ENCODE results near the gene LRRC43. TPM values are rescaled to one million over a fixed set of nuclear protein-coding genes. Genes with fewer than 3 reads are reported as not detected.

The LRRC43 gene
- total and polyA plus RNA-seq, 2 of the 4 experiments (the other 2 are of a cell fraction): 0.26 to 0.36 TPM

DNA sequence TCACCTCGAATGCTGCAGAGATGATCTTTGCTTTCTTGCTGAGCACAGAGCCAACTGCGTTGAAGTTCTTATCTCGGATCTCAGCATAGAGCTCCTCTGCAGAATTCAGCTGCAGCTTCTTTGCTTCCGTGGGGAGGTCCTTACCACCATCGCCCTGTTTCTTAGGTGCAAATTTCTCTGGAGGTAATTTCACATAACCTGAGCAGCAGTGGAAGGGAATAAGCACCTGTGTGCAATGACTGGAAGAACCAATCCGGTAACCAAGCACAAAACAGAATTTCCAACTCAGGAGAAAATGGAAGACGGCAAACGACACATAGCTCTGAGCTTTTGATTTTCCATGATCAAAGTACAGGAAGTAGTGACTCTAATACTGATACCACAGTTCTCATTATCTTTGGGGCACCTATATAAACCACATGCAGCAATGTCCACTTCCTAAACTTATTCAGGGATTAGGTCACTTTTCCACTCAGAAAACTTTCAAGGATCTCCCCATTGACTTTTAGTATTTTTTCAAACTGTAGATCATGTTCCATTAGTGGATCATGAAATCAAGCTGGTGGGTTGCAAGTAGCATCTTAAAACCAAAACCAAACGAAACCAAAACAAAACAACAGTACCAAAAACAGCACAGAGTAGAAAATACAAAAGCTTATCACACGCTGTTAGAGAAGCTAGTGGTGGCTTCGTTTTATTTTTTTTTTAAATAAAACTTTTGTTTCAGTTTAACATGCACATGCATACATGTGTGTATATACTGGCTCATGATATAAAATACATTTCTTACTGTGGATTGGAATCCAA is 61.8 kb downstream of the LRRC43 start (continued):
- TF ChIP-seq POLR2A (IDR thresholded peaks at IDR 0.05; ENCODE audit: low read depth, low read length): no peak

DNA sequence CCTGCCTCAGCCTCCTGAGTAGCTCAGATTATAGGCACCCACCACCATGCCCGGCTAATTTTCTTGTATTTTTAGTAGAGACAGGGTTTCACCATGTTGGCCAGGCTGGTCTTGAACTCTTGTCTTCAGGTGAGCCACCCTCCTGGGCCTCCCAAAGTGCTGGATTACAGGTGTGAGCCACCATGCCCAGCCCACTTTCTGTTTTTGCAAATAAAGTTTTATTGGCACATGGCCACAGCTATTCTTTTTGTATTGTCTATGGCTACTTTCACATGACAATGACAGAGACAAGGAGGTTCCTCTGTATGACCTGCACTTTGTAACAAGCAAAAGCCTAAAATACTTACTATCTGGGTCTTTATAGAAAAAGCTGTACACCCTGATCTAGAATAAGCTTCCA is 62.6 kb downstream of the LRRC43 start:
- BruUV-seq (replicated peaks): no TSS peak
- no peak overlapping the region for H2BK5ac ChIP-seq (ENCODE audit: low read depth, low read length, poor library complexity, severe bottlenecking)
- dilution Hi-C loops (cut with HindIII; ENCODE audit: low sequenced_read_pairs, unreplicated experiment): no loop called here

More for the DNA sequence above, 62.6 kb downstream of the LRRC43 start:
- no peak overlapping the region for H2AK5ac ChIP-seq (ENCODE audit: low read depth, low read length)
- H3K79me1 ChIP-seq (ENCODE audit: low read depth in 1 of 2, low read length in 2 of 2): peaks cover 0 to 3% of the 10 kb centered on the region in 2 experiments; a peak in 1 of 4 replicates
- no peak overlapping the region for H3K56ac ChIP-seq (ENCODE audit: extremely low read depth, insufficient read depth, low read length)
- no peaks in the 10 kb centered on the region for H3K27me3 ChIP-seq (ENCODE audit: control insufficient read depth, insufficient read depth, low read length)
- H2BK20ac ChIP-seq (ENCODE audit: low read depth, low read length): no peak overlapping the region
- no peak overlapping the region for H2AK9ac ChIP-seq (replicated peaks; ENCODE audit: low read depth, low read length, poor library complexity)
- H3K9ac ChIP-seq (ENCODE audit: low read depth, low read length): no peak overlapping the region
- no peak for TF ChIP-seq MAFK (IDR thresholded peaks at IDR 0.05; ENCODE audit: low read depth, low read length)
- no peak for TF ChIP-seq RFX5 (IDR thresholded peaks at IDR 0.05; ENCODE audit: low read depth, low read length)
- no peak for TF ChIP-seq MXI1 (IDR thresholded peaks at IDR 0.05; ENCODE audit: borderline replicate concordance, low read depth, low read length)
- intact Hi-C loops (cut with micrococcal nuclease): no loop called here
- peaks cover 3% of the 10 kb centered on the region; the same call in 1 of the 2 replicates for H3K9me1 ChIP-seq (ENCODE audit: insufficient read depth, low read length)
- H3K27ac ChIP-seq (ENCODE audit: insufficient read depth, low read length): no peak overlapping the region
- no peaks in the 10 kb centered on the region for H4K20me1 ChIP-seq (ENCODE audit: insufficient read depth, low read length)
- H3K18ac ChIP-seq (ENCODE audit: low read depth, low read length): no peak overlapping the region
- H4K91ac ChIP-seq (ENCODE audit: insufficient read depth, low read depth, low read length): no peak overlapping the region
- H2BK15ac ChIP-seq (ENCODE audit: low read depth, low read length): no peak overlapping the region
- in situ Hi-C loops (cut with MboI; ENCODE audit: low sequenced_read_pairs): no loop called here
- no peak overlapping the region for H2BK120ac ChIP-seq (ENCODE audit: low read depth, low read length)
- no peak overlapping the region for H4K5ac ChIP-seq (ENCODE audit: low read depth, low read length)
- H3K4me1 ChIP-seq (ENCODE audit: control insufficient read depth, insufficient read depth, low read length): no peaks in the 10 kb centered on the region
- H3K4ac ChIP-seq (ENCODE audit: low read depth, low read length): no peak overlapping the region
- no peak for DNase-seq
- no peak overlapping the region for H2AFZ ChIP-seq (replicated peaks; ENCODE audit: low read length, poor library complexity)
- peaks cover 14% of the 10 kb centered on the region for H3K36me3 ChIP-seq (ENCODE audit: control insufficient read depth, insufficient read depth, low read length)
- H3K4me2 ChIP-seq (ENCODE audit: low read depth, low read length): no peak overlapping the region
- H4K8ac ChIP-seq (ENCODE audit: low read depth in 2 of 2, low read length in 2 of 2): no peak overlapping the region
- ChIA-PET POLR2A (ENCODE audit: unreplicated experiment) (no interaction called here), CTCF (interaction anchor here (0.7 kb wide), 1 partner anchor 189 kb away, joined by 3 read pairs; no protein-coding TSS in a partner anchor)
- no CpG with 5 or more reads among the region's 1 CpG for WGBS, 2 experiments (ENCODE audit: extremely low coverage in 2 of 2, insufficient read length in 1 of 2)
- no peaks in the 10 kb centered on the region for H3K9me3 ChIP-seq (ENCODE audit: control insufficient read depth, insufficient read depth, low read length)
- H3K4me3 ChIP-seq (ENCODE audit: insufficient read depth, low read depth, low read length): no peak overlapping the region
- no peak overlapping the region for H3K23ac ChIP-seq (ENCODE audit: low read depth, low read length)
- no peak overlapping the region for H3K14ac ChIP-seq (replicated peaks; ENCODE audit: low read depth, low read length)
- no peak for ATAC-seq (ENCODE audit: low read depth)

All from IMR-90 (cell line).